HG03520 (cell line): ENCODE results near the gene APBA2.

Experiments
- ATAC-seq: cut with Tn5 transposase; IDR thresholded peaks from one replicate; pipeline ENCODE4 v1.9.1; 2021; ENCODE audit warnings: mild to moderate bottlenecking, moderate library complexity; ENCODE audit not compliant: unreplicated experiment

APBA2 gene

GRCh38 chr15:29072444-29072843 is 186.7 kb downstream of the APBA2 start:
- no peak for ATAC-seq

- no peak for ATAC-seq
Observed at GRCh38 chr15:29074045-29074444, 188.3 kb downstream of the APBA2 start.

DNA sequence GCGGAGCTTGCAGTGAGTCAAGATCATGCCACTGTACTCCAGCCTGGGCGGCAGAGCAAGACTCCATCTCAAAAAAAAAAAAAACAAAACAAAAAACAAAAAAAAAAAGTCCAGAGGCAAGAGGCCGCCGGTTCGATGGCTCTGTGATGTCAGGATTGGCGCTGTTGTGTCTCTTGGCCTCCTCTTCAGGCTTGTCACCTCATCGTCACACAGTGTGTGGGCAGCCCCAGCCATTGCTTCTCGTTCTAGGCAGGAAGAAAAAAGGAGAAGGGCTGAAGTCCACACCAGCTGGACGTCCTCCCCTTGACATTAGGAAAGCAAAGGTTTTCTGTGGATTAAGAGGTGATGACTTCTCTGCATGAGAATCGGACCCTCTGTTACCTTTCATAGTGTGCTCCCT is 192.8 kb downstream of the APBA2 start:
- no peak for ATAC-seq

DNA sequence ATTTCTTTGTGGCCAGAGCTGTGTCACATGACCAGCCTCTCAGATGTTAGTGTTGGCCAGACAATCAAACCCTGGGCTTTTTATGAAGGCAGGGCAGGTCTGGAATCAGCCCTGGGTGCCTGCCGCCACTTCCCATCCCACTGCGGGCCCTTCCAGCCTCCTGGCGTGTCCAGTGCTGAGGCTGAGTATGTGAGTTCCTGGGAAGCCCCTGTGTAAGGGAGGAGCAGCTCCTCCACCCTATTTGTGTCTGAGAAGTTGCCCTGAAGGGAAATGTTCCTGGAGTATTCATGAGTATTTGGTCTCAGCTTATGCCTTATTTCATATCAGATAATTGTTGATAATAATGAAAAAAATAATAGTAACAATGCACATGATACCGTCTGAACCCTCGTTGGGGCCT is 193.7 kb downstream of the APBA2 start:
- no peak for ATAC-seq

- ATAC-seq, result no peak
Observed at GRCh38 chr15:29081781-29082180, 196.0 kb downstream of the APBA2 start.

GRCh38 chr15:29083161-29083560 is 197.4 kb downstream of the APBA2 start:
- ATAC-seq, result no peak

DNA sequence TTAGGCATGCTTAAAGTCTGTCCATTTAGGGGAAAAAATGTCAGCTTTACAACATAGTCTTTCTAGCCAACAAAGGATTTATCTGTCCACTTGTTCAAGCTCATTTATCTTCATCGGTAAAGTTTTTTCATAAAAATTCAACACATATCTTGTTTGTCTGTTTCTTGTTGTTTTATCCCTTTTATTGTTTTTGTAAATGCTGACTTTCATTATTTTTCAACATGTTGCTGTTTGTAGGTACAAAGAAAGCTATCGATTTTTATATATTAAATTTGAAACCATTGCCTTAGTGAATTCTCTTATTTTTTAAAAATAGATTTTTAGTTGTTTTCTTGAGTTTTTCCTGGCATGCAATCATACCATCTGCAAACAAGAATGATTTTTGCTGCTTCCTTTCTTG is 198.1 kb downstream of the APBA2 start:
- no peak for ATAC-seq

- ATAC-seq, result no peak
Observed at GRCh38 chr15:29086001-29086400, 200.2 kb downstream of the APBA2 start.

GRCh38 chr15:29086891-29087290 is 201.1 kb downstream of the APBA2 start:
- no peak for ATAC-seq

DNA sequence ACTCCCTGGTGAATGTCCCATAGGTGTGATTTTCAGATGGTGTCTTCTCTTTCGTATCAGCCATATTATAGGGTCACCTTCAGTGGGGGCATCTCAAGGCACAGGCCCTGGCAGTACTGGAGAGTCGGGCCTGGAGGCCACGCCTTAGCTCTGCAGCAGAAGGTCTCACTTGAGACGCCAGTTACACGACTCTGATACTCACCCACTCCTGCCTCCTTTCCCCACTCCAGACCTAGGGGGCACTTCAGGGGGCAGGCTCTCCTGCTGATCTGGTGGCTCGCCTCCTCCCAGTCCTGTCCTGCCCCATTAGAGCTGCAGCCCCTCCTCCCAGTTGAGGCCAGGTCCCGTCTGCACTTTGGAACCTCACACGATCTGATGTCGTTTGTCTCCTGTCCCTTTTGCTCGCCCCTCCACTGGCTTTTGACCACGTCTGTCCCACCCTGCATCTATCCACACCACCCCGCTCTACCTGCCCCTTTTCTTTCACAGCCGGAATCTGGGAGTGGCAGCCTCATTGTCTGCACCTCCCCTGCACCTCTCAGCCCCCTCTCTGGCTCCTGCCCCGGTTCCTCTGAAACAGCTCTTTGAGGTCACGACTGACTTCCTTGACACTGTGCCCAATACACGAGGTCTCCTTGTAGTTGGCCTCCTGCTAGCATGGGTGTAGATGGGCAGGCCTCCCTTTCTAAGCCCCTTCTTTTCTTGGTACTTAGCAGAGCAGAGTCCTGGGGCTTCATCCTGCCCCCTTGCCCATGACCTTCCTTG is 201.9 kb downstream of the APBA2 start:
- ATAC-seq, result no peak

GRCh38 chr15:29088666-29089065 is 202.9 kb downstream of the APBA2 start:
- no peak for ATAC-seq

GRCh38 chr15:29089731-29090616 is 204.2 kb downstream of the APBA2 start:
- no peak for ATAC-seq

- no peak for ATAC-seq
Observed at GRCh38 chr15:29090617-29091466, 205.1 kb downstream of the APBA2 start.

GRCh38 chr15:29091666-29092065 is 205.9 kb downstream of the APBA2 start:
- ATAC-seq, result no peak

DNA sequence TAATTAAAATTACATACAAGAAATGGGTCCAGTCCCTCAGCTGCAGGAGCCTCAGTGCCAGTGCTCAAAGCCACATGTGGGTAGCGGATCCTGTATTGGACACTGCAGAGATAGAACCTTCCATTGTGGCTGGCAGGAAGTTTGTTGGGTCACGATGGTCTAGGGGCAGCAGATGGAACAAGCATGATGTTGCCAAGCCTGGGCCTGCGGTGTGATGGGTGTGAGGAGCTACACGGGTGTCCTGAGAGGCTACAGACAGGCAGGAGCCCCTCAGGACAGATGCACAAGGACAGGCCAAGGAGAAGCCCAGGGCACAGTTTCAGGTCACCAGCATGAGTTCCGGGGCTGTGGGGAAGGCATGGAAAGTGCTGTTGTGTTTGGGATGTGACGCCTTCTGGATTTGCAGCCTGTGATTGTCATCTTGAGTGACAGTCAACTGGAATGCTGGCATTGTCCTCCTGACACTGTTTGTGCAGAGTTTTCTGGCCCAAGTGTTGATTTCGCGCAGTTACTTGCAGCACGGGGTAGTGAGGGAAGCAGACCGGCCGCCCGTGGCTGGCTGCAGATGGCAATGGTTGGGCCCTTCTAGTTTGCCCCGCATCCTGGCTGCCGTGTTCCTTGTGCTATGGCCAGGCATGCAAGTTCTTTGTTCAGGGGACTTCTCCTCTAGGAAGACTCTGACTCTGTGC is 206.7 kb downstream of the APBA2 start:
- ATAC-seq, result no peak

DNA sequence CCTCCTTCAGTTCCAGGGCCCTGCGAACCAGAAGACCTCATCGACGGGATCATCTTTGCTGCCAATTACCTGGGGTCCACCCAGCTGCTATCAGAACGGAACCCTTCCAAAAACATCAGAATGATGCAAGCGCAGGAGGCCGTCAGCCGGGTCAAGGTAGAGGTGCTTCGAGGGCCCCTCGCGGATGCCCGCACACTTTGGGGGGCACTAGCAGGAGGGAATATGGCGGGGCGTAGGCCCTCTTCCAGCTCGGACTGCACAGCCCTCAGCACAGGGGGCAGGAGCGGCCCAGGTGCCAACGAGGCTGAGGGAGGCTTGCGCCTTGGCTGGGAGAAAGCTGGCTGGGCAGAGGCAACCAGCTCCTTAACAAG is 207.3 kb downstream of the APBA2 start:
- ATAC-seq, result no peak

DNA sequence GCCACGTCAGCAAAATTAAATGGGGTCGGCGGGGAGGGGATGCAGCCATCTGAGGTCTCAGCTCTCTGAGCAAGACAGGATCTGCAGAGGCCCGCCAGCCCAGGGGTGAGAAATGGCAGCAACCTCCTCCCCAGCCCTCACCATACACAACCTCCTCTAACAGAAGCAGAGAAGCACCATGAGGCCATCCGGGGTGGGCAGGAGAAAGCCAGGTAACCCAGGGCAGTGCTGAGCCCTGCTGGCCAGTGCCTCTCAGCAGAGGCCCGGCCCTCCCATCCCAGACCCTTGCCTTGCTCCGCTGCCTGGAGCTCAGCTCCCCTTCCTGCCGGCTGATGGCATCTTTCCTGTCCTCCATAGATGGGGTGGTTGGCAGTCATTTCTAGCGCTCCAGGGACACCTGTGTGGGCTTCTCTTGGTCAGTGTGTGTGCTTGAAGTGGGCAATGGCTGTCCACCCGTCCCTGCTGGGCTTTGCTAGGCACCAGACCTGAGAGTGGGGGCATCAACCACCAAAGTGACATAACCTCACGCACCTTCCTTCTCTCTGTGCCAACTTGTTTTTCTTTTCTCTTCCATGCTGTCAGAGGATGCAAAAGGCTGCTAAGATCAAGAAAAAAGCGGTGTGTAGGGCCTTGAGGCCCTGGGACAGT is 208.0 kb downstream of the APBA2 start:
- ATAC-seq, result no peak

GRCh38 chr15:29094711-29095110 is 208.9 kb downstream of the APBA2 start:
- no peak for ATAC-seq

DNA sequence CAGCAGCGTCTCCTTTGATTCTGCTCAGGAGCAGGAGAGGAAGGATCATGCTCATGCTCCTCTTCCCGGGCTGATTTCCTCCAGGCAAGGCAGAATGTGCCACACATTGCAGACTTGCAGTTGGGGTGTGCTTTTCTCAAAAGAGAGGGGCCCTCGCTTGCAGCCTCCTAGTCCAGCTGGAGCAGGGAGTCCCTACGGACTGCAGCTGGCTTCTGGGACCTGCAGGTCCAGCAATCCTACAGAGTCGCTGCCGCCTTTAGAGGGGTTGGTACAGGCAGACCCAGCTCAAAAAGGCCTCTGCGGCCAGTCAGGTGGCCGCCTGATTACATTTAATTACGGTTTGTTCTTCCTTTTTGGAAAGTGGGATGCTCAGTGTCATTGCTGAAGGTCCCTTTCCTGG is 210.0 kb downstream of the APBA2 start:
- no peak for ATAC-seq

DNA sequence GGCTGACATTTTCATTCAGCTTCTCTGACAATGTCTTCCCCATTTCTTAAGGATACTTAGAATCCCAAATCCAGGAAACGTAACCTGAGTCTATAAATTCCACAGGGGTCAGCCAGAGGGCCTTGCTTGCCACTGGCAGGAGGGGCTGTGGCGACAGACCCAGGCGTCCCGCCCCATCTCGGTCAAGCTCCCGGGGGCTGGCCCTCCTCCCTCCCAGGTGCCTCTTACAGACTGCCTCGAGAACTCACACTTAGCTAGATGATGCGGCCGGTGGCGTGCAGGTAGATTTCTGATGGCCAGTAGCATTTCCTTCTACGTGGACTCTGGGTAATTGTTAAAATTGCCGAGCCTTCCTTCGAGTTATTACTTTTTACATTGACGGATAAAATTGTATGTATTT is 211.4 kb downstream of the APBA2 start:
- ATAC-seq, result no peak
